ENCODE measurements around the gene MT2A.
"Not testable (repeated sequence)": the region's sequence is repeated elsewhere in the genome, so short reads cannot be mapped to it uniquely, and the experiment has no call there.

MT2A gene

GRCh38 chr16:56620339-56620897 lies 12.0 kb downstream of the MT2A start:
- DNase-seq (ENCODE audit: insufficient read length, low spot score) (no peak), FAIRE-seq (no peak)
- no peak for TF ChIP-seq CTCF (IDR thresholded peaks at IDR 0.05; ENCODE audit: insufficient read depth, missing control alignments)

DNA sequence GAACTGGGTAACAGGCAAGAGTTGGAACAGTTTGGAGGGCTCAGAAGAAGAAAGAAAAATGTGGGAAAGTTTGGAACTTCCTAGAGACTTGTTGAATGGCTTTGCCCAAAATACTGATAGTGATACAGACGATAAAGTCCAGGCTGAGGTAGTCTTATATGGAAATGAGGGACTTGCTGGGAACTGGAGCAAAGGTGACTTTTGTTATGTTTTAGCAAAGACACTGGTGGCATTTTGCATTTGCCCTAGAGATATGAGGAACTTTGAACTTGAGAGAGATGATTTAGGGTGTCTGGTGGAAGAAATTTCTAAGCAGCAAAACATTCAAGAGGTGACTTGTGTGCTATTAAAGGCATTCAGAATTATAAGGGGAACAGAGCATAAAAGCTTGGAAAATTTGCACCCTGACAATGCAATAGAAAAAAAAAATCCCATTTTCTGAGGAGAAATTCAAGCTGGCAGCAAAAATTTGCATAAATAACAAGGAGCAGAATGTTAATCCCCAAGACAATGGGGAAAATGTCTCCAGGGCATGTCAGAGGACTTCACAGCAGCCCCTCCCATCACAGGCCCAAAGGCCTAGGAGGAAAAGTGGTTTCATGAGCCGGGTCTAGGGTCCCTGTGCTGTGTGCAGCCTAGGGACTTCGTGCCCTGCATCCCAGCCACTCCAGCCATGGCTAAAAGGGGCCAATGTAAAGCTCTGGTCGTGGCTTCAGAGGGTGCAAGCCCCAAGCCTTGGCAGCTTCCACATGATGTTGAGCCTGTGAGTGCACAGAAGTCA lies 13.5 kb downstream of the MT2A start:
- FAIRE-seq; DNase-seq (ENCODE audit: insufficient read length, low spot score): not testable (repeated sequence)

GRCh38 chr16:56623184-56623583 lies 14.8 kb downstream of the MT2A start:
- not testable (repeated sequence) for DNase-seq (ENCODE audit: insufficient read length, low spot score); FAIRE-seq

GRCh38 chr16:56623637-56624036 lies 15.3 kb downstream of the MT2A start:
- no peak for TF ChIP-seq CTCF (IDR thresholded peaks at IDR 0.05; ENCODE audit: insufficient read depth, missing control alignments)
- DNase-seq (ENCODE audit: insufficient read length, low spot score): no peak
- no peak for FAIRE-seq

GRCh38 chr16:56625140-56625942 lies 17.0 kb downstream of the MT2A start, which contains the start of gene MT1E:
MT1E (plus strand) TSS chr16:56625781; CDS start chr16:56625852, 71 bp downstream.
- FAIRE-seq: no peak
- no peak for TF ChIP-seq CTCF (IDR thresholded peaks at IDR 0.05; ENCODE audit: insufficient read depth, missing control alignments)
- no peak for DNase-seq (ENCODE audit: insufficient read length, low spot score)

DNA sequence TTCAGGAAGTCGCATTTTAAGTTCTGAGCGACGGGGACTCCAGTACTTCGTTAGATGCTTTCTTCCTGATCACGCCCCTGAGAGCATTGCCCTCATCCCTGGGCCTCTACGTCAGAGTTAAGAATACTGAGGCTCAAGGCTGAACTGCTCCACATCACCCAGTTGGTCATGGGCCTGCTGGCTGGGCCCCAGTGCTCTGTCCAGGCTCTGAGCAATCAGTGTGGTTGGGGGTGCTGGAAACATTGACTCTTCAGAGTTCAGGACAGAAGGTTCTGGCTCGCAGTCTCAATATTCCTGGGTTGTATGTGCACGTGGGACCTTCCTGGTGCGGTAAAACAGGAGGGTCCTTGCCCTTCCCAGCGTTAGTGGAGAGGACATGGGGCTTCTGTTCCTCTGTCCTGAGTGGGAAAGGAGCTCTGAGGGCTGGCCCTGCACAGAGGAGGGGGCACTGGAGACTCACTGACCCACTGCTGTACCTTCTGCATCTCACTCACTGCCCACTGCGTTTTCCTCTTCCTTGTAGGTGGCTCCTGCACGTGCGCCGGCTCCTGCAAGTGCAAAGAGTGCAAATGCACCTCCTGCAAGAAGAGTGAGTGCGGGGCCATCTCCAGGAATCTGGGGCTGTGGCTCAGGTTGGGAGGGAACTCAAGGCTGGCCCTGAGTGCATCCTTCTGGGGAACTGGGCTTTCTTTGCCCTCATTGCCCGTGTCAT lies 17.7 kb downstream of the MT2A start:
- FAIRE-seq: no peak

GRCh38 chr16:56626685-56627084 lies 18.3 kb downstream of the MT2A start:
- DNase-seq (ENCODE audit: insufficient read length, low spot score) (no peak), FAIRE-seq (no peak)
- TF ChIP-seq CTCF (IDR thresholded peaks at IDR 0.05; ENCODE audit: insufficient read depth, missing control alignments): no peak

More for the DNA sequence above, 17.7 kb downstream of the MT2A start:
- TF ChIP-seq CTCF (IDR thresholded peaks at IDR 0.05; ENCODE audit: insufficient read depth, missing control alignments): no peak
- DNase-seq (ENCODE audit: insufficient read length, low spot score): no peak

All from D721Med (cell line).